ENCODE measurements around the gene APBA3.
"Not testable (repeated sequence)": the region's sequence is repeated elsewhere in the genome, so short reads cannot be mapped to it uniquely, and the experiment has no call there.

The APBA3 gene

DNA sequence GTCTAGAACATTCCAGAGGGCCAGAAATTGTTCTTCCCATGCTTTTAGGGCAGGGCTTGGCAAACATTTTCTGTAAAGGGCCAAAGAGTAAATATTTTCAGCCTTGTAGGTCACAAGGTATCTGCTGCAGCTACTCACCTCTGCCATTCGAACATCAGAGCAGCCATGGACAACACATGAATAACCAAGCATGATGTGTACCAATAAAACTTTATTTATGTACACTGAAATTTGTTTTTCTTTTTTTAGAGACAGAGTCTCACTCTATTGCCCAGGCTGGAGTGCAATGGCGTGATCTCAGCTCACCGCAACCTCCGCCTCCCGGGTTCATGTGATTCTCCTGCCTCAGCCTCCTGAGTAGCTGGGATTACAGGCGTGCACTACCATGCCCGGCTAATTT is 3.8 kb downstream of the APBA3 start:
- not testable (repeated sequence) for H3K9me3 Mint-ChIP-seq; H3K4me3 Mint-ChIP-seq; H3K27me3 Mint-ChIP-seq; ATAC-seq (replicated peaks); DNase-seq; H3K27ac Mint-ChIP-seq
- peaks cover 14 to 35% of the 10 kb centered on the region in 2 donors for H3K36me3 Mint-ChIP-seq
- peaks cover 22 to 48% of the 10 kb centered on the region in 2 donors for H3K4me1 Mint-ChIP-seq

DNA sequence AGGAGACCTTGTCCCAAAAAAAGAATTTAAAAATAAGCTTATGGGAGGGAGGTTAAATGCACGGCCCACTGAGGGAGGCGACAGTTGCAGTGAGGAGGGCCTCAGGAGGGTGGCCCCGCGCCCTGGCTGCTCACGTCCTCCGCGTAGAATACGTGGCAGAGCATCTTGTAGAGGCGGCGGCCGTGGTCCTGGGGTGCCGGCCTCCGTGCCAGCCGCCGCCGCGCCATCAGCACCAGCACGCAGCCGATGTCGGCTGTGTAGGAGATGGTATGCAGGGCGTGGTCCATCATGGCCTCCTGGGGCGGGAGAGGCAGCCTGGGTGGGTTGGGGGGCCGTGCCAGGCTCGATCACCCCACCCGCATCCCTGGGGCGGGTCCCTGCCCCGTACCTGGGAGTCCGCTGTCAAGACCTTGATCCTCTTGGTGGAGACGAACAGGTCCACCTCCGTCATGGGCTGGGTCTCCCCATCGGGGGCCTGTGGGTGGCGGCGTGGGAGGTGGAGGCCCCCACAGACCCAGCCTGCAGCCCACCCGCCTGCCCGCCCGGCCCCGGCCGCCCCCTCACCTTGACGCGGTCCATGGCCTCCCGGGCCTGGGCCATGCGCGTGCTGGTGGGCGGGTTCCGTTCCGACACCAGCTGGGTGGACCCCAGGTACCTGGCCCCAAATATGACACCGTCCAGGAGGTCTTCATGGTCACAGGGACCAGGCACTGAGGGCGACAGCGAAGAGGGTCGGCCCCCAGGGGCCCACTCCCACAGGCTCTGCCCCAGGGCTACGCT is 7.7 kb downstream of the APBA3 start:
- peaks cover 35 to 55% of the 10 kb centered on the region in 2 donors for H3K36me3 Mint-ChIP-seq
- ATAC-seq (replicated peaks): no peak

DNA sequence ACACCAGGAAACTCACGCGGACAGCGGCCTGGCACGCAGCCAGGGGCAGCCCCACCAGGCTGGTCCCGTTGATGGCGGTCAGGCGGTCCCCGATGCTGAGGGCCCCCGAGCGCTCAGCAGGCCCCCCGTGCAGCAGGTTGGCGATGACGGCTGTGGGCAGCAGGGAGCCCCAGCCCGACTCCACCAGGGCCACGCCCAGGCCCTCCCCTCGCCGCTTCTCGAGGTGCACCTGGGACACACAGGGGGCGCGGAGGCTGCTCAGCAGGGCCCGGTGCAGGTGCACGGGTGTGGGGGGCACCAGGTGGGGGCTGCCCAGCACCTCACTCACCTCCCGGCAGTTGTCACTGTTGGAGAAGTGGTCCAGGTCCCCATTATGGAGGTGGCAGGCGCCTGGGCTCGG is 9.0 kb downstream of the APBA3 start:
- Mint-ChIP-seq H3K4me3 (no peak overlapping the region), H3K27me3 (no peaks in the 10 kb centered on the region), H3K36me3 (peaks cover 35 to 52% of the 10 kb centered on the region in 2 donors), H3K9me3 (no peaks in the 10 kb centered on the region), H3K27ac (no peak overlapping the region), H3K4me1 (peaks cover 5 to 17% of the 10 kb centered on the region in 2 donors)
- ATAC-seq (replicated peaks): no peak
- no peak for DNase-seq

More for the DNA sequence above, 7.7 kb downstream of the APBA3 start:
- Mint-ChIP-seq H3K4me1 (peaks cover 5 to 17% of the 10 kb centered on the region in 2 donors), H3K27me3 (no peaks in the 10 kb centered on the region), H3K27ac (no peak overlapping the region), H3K4me3 (no peak overlapping the region), H3K9me3 (no peaks in the 10 kb centered on the region)
- DNase-seq: no peak

DNA sequence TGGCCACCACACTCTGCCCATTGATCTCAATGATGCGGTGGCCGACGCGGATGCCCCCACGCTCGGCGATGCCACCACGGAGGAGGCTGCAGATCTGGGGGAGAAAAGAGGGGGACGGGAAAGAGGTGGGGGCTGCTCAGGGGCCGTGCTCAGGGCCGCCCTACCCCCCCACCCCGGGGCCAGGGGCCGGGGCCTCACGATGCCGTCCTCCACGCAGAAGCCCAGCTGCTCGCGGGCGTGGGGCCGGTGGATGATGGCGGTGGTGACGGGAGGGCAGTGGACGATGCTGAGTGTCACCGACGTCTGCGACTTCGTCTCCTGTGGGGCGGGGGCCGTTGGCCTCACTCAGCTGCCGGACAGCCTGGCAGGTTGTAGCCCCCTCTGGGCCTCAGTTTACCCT is 10.3 kb downstream of the APBA3 start:
- H3K4me3 Mint-ChIP-seq: no peak overlapping the region
- H3K9me3 Mint-ChIP-seq: no peaks in the 10 kb centered on the region
- peaks cover 0 to 4% of the 10 kb centered on the region in 2 donors for H3K27me3 Mint-ChIP-seq
- DNase-seq: no peak
- H3K4me1 Mint-ChIP-seq: peaks cover 5 to 17% of the 10 kb centered on the region in 2 donors
- H3K36me3 Mint-ChIP-seq: peaks cover 35 to 51% of the 10 kb centered on the region in 2 donors
- no peak overlapping the region for H3K27ac Mint-ChIP-seq
- no peak for ATAC-seq (replicated peaks)

DNA sequence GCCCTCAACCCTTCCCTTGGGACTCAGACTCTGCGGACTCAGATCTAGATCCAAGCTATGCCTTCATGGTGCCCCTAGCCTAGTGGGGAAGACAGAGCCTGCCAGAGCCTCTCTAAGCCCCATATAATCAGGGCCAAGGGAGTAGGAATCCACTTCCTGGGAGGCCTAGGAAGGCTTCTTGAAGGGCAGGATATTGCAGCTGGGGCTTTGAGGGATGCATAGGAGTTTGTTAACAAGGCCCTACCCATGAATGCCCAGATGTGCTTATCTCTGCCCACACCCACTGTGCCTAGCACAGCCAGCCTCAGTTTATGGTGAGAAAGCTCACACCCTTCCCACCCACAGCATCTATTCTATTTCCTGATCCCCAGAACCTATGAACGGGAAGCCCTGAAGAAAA is 11.3 kb downstream of the APBA3 start:
- Mint-ChIP-seq H3K27me3 (peaks cover 0 to 6% of the 10 kb centered on the region in 2 donors), H3K4me3 (no peak overlapping the region), H3K9me3 (no peaks in the 10 kb centered on the region), H3K27ac (no peak overlapping the region), H3K4me1 (peaks cover 4 to 10% of the 10 kb centered on the region in 2 donors), H3K36me3 (peaks cover 34 to 46% of the 10 kb centered on the region in 2 donors)
- DNase-seq (no peak), ATAC-seq (replicated peaks) (no peak)

- no peaks in the 10 kb centered on the region for H3K4me1 Mint-ChIP-seq
- ATAC-seq (replicated peaks) (no peak), DNase-seq (no peak)
- peaks cover 0 to 6% of the 10 kb centered on the region in 2 donors for H3K27me3 Mint-ChIP-seq
- H3K27ac Mint-ChIP-seq: no peak overlapping the region
- no peak overlapping the region for H3K4me3 Mint-ChIP-seq
- peaks cover 29 to 35% of the 10 kb centered on the region in 2 donors for H3K36me3 Mint-ChIP-seq
- no peaks in the 10 kb centered on the region for H3K9me3 Mint-ChIP-seq
These were observed 12.5 kb downstream of the APBA3 start for GRCh38 chr19:3748965-3749364.

GRCh38 chr19:3746371-3747056 is 15.0 kb downstream of the APBA3 start:
- DNase-seq: no peak
- peaks cover 0 to 6% of the 10 kb centered on the region in 2 donors for H3K27me3 Mint-ChIP-seq
- no peaks in the 10 kb centered on the region for H3K4me1 Mint-ChIP-seq
- H3K27ac Mint-ChIP-seq: peak overlapping the region; percentile 37
- no peak for ATAC-seq (replicated peaks)
- no peak overlapping the region for H3K4me3 Mint-ChIP-seq
- H3K36me3 Mint-ChIP-seq: peaks cover 19 to 22% of the 10 kb centered on the region in 2 donors
- no peaks in the 10 kb centered on the region for H3K9me3 Mint-ChIP-seq

- Mint-ChIP-seq H3K4me1 (no peaks in the 10 kb centered on the region), H3K27ac (no peak overlapping the region), H3K4me3 (no peak overlapping the region), H3K36me3 (peaks cover 12 to 16% of the 10 kb centered on the region in 2 donors), H3K9me3 (no peaks in the 10 kb centered on the region), H3K27me3 (peaks cover 0 to 6% of the 10 kb centered on the region in 2 donors)
- DNase-seq: no peak
- ATAC-seq (replicated peaks): no peak
These were observed 16.0 kb downstream of the APBA3 start for GRCh38 chr19:3745363-3746045.

DNA sequence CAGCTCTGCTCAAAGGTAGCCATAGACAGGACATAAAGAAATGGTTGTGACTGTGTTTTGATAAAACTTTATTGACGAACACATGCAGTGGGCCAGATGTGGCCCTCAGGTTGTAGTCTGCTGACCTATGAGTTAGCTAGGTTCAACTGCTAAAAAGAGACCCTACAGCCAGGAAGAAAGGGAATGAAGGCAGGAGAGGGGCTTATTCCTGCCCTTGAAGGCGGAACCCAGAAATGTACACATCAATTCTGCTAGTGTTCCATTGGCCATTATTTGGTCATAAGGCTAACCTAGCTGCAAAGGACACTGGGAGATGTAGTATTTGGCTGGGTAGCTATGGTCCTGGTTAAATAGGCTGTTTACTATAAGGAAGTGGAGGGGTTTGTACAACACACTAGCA is 18.0 kb downstream of the APBA3 start:
- Mint-ChIP-seq H3K4me3 (no peak overlapping the region), H3K36me3 (peaks cover 0 to 3% of the 10 kb centered on the region in 2 donors), H3K4me1 (no peaks in the 10 kb centered on the region), H3K27me3 (peaks cover 0 to 16% of the 10 kb centered on the region in 2 donors), H3K9me3 (no peaks in the 10 kb centered on the region), H3K27ac (no peak overlapping the region)
- peak; percentile 36 to 64 for ATAC-seq (replicated peaks)
- DNase-seq: no peak

GRCh38 chr19:3740431-3740830 is 21.1 kb downstream of the APBA3 start:
- Mint-ChIP-seq H3K4me3 (no peak overlapping the region), H3K36me3 (no peaks in the 10 kb centered on the region), H3K4me1 (no peaks in the 10 kb centered on the region)

DNA sequence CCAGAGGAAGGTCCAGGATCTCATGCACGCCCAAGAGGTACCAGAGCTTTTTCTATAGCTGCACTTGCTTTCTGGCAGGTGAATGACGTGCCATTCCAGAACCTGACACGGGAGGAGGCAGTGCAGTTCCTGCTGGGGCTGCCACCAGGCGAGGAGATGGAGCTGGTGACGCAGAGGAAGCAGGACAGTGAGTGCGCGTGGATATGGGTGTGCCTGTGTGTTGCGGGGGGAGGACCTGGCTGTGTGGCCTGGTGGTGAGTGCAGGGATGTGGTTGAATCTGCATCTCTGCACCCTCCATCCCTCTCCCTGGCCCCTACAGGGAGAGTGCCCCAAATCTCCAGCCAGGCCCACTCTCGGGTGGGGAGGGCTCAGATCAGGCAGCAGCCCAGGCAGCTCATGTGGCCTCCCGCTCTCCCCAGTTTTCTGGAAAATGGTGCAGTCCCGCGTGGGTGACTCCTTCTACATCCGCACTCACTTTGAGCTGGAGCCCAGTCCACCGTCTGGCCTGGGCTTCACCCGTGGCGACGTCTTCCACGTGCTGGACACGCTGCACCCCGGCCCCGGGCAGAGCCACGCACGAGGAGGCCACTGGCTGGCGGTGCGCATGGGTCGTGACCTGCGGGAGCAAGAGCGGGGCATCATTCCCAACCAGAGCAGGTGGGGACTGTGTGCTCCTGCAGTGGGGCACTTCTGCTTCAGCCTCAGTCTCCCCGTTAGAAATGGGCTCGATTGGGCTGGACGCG is 22.8 kb downstream of the APBA3 start:
- Mint-ChIP-seq H3K27ac (no peak overlapping the region), H3K9me3 (no peaks in the 10 kb centered on the region), H3K4me1 (no peaks in the 10 kb centered on the region), H3K36me3 (no peaks in the 10 kb centered on the region), H3K4me3 (no peak overlapping the region), H3K27me3 (peaks cover 7 to 33% of the 10 kb centered on the region in 2 donors)
- DNase-seq (no peak), ATAC-seq (replicated peaks) (no peak)

More at GRCh38 chr19:3740431-3740830, 21.1 kb downstream of the APBA3 start:
- peaks cover 7 to 33% of the 10 kb centered on the region in 2 donors for H3K27me3 Mint-ChIP-seq
- DNase-seq (no peak), ATAC-seq (replicated peaks) (no peak)
- H3K9me3 Mint-ChIP-seq: no peaks in the 10 kb centered on the region
- no peak overlapping the region for H3K27ac Mint-ChIP-seq

GRCh38 chr19:3737487-3738205 is 23.8 kb downstream of the APBA3 start:
- Mint-ChIP-seq H3K36me3 (no peaks in the 10 kb centered on the region), H3K27me3 (peaks cover 7 to 33% of the 10 kb centered on the region in 2 donors), H3K27ac (no peak overlapping the region), H3K4me3 (no peak overlapping the region), H3K4me1 (no peaks in the 10 kb centered on the region), H3K9me3 (no peaks in the 10 kb centered on the region)
- ATAC-seq (replicated peaks) (no peak), DNase-seq (no peak)

DNA sequence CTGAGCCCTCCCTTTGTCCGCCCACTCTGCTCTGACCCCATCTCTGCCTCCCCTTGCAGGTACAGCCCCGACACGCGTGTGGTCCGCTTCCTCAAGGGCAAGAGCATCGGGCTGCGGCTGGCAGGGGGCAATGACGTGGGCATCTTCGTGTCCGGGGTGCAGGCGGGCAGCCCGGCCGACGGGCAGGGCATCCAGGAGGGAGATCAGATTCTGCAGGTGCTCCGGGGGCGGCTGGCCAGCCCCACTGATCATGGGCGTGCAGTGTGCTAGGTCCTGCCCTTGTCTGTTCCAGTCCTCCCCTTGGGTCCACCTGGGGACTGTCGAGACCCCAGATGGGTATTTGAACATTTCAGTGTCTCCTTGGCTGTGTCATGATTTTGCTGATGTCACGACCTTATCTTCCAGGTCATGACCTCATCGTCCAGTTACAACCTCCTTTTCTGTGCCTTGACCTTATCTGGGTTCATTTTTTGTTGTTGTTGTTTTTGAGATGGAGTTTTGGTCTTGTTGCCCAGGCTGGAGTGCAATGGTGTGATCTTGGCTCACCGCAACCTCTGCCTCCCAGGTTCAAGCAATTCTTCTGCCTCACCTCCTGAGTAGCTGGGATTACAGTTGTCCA is 25.3 kb downstream of the APBA3 start:
- H3K9me3 Mint-ChIP-seq: peaks cover 0 to 2% of the 10 kb centered on the region in 2 donors
- no peaks in the 10 kb centered on the region for H3K36me3 Mint-ChIP-seq

More for the DNA sequence above, 25.3 kb downstream of the APBA3 start:
- ATAC-seq (replicated peaks) (no peak), DNase-seq (no peak)
- no peak overlapping the region for H3K4me3 Mint-ChIP-seq
- no peaks in the 10 kb centered on the region for H3K4me1 Mint-ChIP-seq
- peaks cover 7 to 41% of the 10 kb centered on the region in 2 donors for H3K27me3 Mint-ChIP-seq
- H3K27ac Mint-ChIP-seq: no peak overlapping the region

Data from stimulated activated naive B cell treated with anti-CD40 and anti-IgM and Interleukin-4, amounts not matched to agents 10 μg/mL and 1 μg/mL and 100 μg/mL, for 72 hours (primary cell).